ENCODE results near the gene FNDC7.

The FNDC7 gene

DNA sequence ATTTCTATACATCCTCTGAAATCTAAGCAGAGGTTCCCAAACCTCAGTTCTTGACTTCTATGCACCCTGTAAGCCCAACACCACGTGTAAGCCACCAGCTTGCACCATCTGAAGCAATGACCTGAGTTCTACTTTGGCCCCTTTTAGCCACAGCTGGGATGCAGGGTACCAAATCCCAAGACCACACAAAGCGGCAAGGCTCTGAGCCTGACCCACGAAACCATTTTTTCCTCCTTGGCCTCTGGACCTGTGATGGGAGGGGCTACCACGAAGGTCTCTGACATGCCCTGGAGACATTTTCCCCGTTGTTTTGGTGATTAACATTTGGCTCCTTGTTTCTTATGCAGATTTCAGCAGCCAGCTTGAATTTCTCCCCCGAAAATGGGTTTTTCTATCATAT, 72.6 kb downstream of the FNDC7 start:
- ChIA-PET CTCF (no interaction called here), POLR2A (no interaction called here)

DNA sequence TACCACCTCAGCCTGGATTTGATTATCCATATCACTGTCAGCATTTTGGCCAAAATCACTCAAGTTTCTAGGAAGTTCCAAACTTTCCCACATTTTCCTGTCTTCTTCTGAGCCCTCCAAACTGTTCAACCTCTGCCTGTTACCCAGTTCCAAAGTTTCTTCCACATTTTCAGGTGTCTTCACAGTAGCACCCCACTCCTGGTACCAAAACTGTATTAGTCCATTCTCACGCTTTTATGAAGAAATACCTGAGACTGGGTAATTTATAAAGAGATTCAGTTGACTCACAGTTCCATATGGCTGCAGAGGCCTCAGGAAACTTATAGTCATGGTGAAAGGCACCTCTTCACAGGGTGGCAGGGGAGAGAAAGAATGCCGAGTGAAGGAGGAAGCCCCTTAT, 73.2 kb downstream of the FNDC7 start:
- no peak for DNase-seq (ENCODE audit: extremely low spot score)
- ChIA-PET CTCF (no interaction called here), POLR2A (no interaction called here)
- TF ChIP-seq NFRKB (IDR thresholded peaks at IDR 0.05), result no peak
- TF ChIP-seq, protein P1, sequence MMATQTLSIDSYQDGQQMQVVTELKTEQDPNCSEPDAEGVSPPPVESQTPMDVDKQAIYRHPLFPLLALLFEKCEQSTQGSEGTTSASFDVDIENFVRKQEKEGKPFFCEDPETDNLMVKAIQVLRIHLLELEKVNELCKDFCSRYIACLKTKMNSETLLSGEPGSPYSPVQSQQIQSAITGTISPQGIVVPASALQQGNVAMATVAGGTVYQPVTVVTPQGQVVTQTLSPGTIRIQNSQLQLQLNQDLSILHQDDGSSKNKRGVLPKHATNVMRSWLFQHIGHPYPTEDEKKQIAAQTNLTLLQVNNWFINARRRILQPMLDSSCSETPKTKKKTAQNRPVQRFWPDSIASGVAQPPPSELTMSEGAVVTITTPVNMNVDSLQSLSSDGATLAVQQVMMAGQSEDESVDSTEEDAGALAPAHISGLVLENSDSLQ (IDR thresholded peaks at IDR 0.05), result no peak
- no peak for TF ChIP-seq BHLHE40 (IDR thresholded peaks at IDR 0.05; ENCODE audit: borderline replicate concordance)
- TF ChIP-seq ELF4 (IDR thresholded peaks at IDR 0.05), result no peak
- TF ChIP-seq ZNF384 (IDR thresholded peaks at IDR 0.05), result no peak
- TF ChIP-seq TARDBP (IDR thresholded peaks at IDR 0.05), result no peak
- no peak for TF ChIP-seq L3MBTL2 (conservative IDR thresholded peaks at IDR 0.05)
- TF ChIP-seq LEF1 (IDR thresholded peaks at IDR 0.05; ENCODE audit: borderline replicate concordance), result no peak
- no peak for TF ChIP-seq CTBP1 (IDR thresholded peaks at IDR 0.05; ENCODE audit: borderline replicate concordance)
- TF ChIP-seq SUZ12 (IDR thresholded peaks at IDR 0.05), result no peak
- no peak for TF ChIP-seq FOXA1 (IDR thresholded peaks at IDR 0.05)
- TF ChIP-seq SP1 (IDR thresholded peaks at IDR 0.05), result no peak
- no peak for TF ChIP-seq FOXM1 (IDR thresholded peaks at IDR 0.05; ENCODE audit: borderline replicate concordance)
- TF ChIP-seq FOXK2 (IDR thresholded peaks at IDR 0.05), result no peak
- no peak for TF ChIP-seq ARNT (IDR thresholded peaks at IDR 0.05)
- TF ChIP-seq HDGF (IDR thresholded peaks at IDR 0.05; ENCODE audit: borderline replicate concordance), result no peak

More for the DNA sequence above, 72.6 kb downstream of the FNDC7 start:
- DNase-seq (ENCODE audit: extremely low spot score), result no peak
- TF ChIP-seq HDGF (IDR thresholded peaks at IDR 0.05; ENCODE audit: borderline replicate concordance), result no peak
- TF ChIP-seq LEF1 (IDR thresholded peaks at IDR 0.05; ENCODE audit: borderline replicate concordance), result no peak
- no peak for TF ChIP-seq BHLHE40 (IDR thresholded peaks at IDR 0.05; ENCODE audit: borderline replicate concordance)
- no peak for TF ChIP-seq ELF4 (IDR thresholded peaks at IDR 0.05)
- TF ChIP-seq, protein P1 (IDR thresholded peaks at IDR 0.05), result no peak
- TF ChIP-seq CTBP1 (IDR thresholded peaks at IDR 0.05; ENCODE audit: borderline replicate concordance), result no peak
- TF ChIP-seq TARDBP (IDR thresholded peaks at IDR 0.05), result no peak
- TF ChIP-seq SP1 (IDR thresholded peaks at IDR 0.05), result no peak
- no peak for TF ChIP-seq ZNF384 (IDR thresholded peaks at IDR 0.05)

DNA sequence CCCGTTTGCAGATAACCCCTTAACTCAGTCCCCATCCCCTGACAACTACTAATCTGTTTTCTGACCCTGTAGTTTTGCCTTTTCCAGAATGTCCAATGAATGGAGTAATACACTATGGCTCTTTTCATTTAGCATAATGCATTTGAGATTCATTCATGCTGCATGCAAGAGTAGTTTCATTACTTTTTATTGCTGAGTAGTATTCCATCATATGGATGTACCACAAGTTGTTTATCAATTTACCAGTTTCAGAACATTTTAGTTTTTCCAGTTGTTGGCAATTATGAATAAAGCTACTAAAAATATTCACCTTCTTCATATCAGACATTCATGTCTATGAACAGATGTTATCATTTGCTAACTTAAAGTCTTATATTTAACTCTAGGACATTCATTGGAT, 79.1 kb downstream of the FNDC7 start:
- TF ChIP-seq ARNT (IDR thresholded peaks at IDR 0.05) (no peak), HDGF (IDR thresholded peaks at IDR 0.05; ENCODE audit: borderline replicate concordance) (no peak), CTBP1 (IDR thresholded peaks at IDR 0.05; ENCODE audit: borderline replicate concordance) (no peak), FOXA1 (IDR thresholded peaks at IDR 0.05) (no peak), TARDBP (IDR thresholded peaks at IDR 0.05) (no peak), ZNF384 (IDR thresholded peaks at IDR 0.05) (no peak), NFRKB (IDR thresholded peaks at IDR 0.05) (no peak), SP1 (IDR thresholded peaks at IDR 0.05) (no peak), ELF4 (IDR thresholded peaks at IDR 0.05) (no peak), LEF1 (IDR thresholded peaks at IDR 0.05; ENCODE audit: borderline replicate concordance) (no peak), FOXM1 (IDR thresholded peaks at IDR 0.05; ENCODE audit: borderline replicate concordance) (no peak), BHLHE40 (IDR thresholded peaks at IDR 0.05; ENCODE audit: borderline replicate concordance) (no peak), L3MBTL2 (conservative IDR thresholded peaks at IDR 0.05) (no peak), FOXK2 (IDR thresholded peaks at IDR 0.05) (no peak), SUZ12 (IDR thresholded peaks at IDR 0.05) (no peak)
- TF ChIP-seq, protein P1 (IDR thresholded peaks at IDR 0.05), result no peak
- POLR2A ChIA-PET, result no interaction called here
- DNase-seq (ENCODE audit: extremely low spot score), result no peak
- CTCF ChIA-PET, result no interaction called here
